Inferior parietal cortex (tissue), 1 donor: ENCODE measurements around the gene C7.
A peak's percentile ranks its signal among the peaks of the same experiment; 100 is the strongest.
"Not testable (repeated sequence)": the region's sequence is repeated elsewhere in the genome, so short reads cannot be mapped to it uniquely, and the experiment has no call there.

Source experiments
- DNase-seq: peaks from one replicate; pipeline ENCODE4 v3.0.0-alpha.2; 2016; ENCODE audit errors: extremely low spot score

C7 gene

GRCh38 chr5:40909264-40909663, at the start of gene C7:
C7 (plus strand) TSS chr5:40909497; CDS start chr5:40909611, 114 bp downstream.
- no peak for DNase-seq

- no peak for DNase-seq
Observed at GRCh38 chr5:40860711-40861110, 48.6 kb upstream of the C7 start.

- DNase-seq: not testable (repeated sequence)
Observed at GRCh38 chr5:40865004-40865403, 44.3 kb upstream of the C7 start.

- DNase-seq: no peak
Observed at GRCh38 chr5:40866844-40867243, 42.5 kb upstream of the C7 start.

GRCh38 chr5:40869384-40869783, 39.9 kb upstream of the C7 start:
- no peak for DNase-seq

- DNase-seq: no peak
Observed at GRCh38 chr5:40871177-40871576, 38.1 kb upstream of the C7 start.

- not testable (repeated sequence) for DNase-seq
Observed at GRCh38 chr5:40872253-40872652, 37.0 kb upstream of the C7 start.

- DNase-seq: no peak
Observed at GRCh38 chr5:40873286-40873880, 35.9 kb upstream of the C7 start.

- DNase-seq: no peak
Observed at GRCh38 chr5:40875958-40876357, 33.3 kb upstream of the C7 start.

- DNase-seq: no peak
Observed at GRCh38 chr5:40877371-40877988, 31.8 kb upstream of the C7 start.

GRCh38 chr5:40879163-40879942, 29.9 kb upstream of the C7 start:
- peak; percentile 66 for DNase-seq

- no peak for DNase-seq
Observed at GRCh38 chr5:40882291-40882690, 27.0 kb upstream of the C7 start.

- not testable (repeated sequence) for DNase-seq
Observed at GRCh38 chr5:40883051-40883450, 26.2 kb upstream of the C7 start.

- not testable (repeated sequence) for DNase-seq
Observed at GRCh38 chr5:40895440-40896425, 13.6 kb upstream of the C7 start.

- peak; percentile 74 for DNase-seq
Observed at GRCh38 chr5:40904205-40904993, 4.9 kb upstream of the C7 start.

GRCh38 chr5:40904994-40905306, 4.3 kb upstream of the C7 start:
- DNase-seq: no peak

- no peak for DNase-seq
Observed at GRCh38 chr5:40906351-40906751, 2.9 kb upstream of the C7 start.

- no peak for DNase-seq
Observed at GRCh38 chr5:40909723-40910122, 426 bp downstream of the C7 start.

GRCh38 chr5:40911266-40911665, 2.0 kb downstream of the C7 start:
- no peak for DNase-seq

- no peak for DNase-seq
Observed at GRCh38 chr5:40914835-40915234, 5.5 kb downstream of the C7 start.

GRCh38 chr5:40915341-40915926, 6.1 kb downstream of the C7 start:
- no peak for DNase-seq
